GM21390 (cell line): Measurements from ENCODE around the gene UBTD1.
"Not testable (repeated sequence)": the region's sequence is repeated elsewhere in the genome, so short reads cannot be mapped to it uniquely, and the experiment has no call there.

Source experiments
- ATAC-seq: cut with Tn5 transposase; IDR thresholded peaks from one replicate; pipeline ENCODE4 v1.9.1; 2021; ENCODE audit not compliant: unreplicated experiment

UBTD1 gene, protein sequence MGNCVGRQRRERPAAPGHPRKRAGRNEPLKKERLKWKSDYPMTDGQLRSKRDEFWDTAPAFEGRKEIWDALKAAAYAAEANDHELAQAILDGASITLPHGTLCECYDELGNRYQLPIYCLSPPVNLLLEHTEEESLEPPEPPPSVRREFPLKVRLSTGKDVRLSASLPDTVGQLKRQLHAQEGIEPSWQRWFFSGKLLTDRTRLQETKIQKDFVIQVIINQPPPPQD

DNA sequence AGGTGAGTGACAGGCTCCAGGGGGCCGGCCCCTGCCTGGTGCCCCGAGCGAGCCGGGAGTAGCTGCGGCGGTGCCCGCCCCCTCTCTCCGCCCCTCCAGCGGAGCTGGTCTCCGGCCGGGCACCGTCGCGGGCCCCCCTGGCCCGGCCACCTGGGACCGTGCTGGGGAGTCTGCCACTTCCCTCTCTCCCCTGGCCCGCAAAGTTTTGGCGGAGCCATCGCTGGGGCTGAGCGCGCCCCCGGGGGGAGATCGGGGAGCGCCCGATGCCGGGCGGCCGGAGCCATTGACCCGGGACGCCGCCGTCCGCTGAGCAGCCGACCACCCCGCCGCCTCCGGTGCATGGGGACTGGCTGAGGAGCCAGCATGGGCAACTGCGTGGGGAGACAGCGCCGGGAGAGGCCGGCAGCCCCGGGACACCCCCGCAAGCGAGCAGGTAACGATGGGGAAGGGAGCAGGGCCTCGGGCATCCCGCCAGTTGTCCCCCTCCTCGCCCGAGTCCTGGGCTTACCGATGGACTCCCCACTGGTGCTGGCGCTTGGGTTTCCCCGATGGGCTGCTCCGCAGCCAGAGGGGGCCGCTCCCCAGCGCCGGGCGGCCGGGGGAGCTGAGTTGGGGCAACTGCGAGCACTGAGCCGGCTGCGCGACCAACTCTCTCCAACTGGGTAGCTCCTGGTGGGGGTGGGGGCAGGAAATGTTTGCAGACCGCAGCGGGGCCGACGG, at the start of gene UBTD1:
TSS of gene UBTD1 (plus strand) at position 84 of the 720 bp plus-strand sequence. CDS start at position 364, 280 bp downstream.
- ATAC-seq, result no peak

DNA sequence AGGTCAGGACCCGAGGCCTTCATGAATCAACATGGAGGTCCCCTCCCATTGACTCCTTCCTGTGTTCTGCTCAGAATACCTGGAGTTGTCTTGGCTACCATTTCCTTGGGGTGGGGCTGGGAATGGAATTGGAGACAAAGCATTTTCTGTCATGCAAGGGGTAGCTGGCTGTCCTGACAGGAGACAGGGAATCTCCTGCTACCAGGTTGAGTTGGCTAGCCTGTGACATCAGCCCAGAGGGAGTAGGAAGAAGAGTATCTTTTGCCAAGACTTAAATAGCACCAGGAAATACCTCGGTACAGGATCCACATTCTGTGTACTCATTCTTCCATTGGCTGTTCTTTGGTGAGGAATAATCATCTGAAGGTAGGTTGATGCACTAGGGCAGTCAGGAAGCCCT, 47.9 kb upstream of the UBTD1 start:
- ATAC-seq, result no peak

DNA sequence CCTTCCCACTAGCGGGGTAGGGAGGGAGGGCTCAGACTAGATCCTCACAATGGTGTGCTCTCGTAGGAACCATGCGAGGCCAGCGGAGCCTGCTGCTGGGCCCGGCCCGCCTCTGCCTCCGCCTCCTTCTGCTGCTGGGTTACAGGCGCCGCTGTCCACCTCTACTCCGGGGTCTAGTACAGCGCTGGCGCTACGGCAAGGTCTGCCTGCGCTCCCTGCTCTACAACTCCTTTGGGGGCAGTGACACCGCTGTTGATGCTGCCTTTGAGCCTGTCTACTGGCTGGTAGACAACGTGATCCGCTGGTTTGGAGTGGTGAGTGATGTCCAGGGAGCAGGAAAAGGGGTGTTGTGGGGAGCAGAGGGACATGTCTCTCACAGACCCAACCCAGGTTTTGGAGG, 47.1 kb upstream of the UBTD1 start:
- no peak for ATAC-seq

DNA sequence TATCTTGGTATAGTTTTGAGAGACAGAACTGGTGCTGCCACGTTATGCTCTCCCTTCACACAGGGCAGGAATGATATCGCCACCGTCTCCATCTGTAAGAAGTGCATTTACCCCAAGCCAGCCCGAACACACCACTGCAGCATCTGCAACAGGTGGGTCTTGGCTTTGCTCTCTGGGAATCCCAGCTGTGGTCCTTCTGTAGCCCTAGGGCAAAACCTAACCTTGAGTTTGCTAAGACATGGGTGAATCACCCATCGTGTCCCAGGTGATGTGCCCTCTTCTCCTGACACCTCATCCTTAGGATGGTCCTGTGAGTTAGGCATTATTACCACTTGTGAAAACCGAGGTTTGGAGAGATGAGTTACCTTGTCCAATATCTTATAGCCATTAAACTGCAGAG, 46.4 kb upstream of the UBTD1 start:
- ATAC-seq, result no peak

DNA sequence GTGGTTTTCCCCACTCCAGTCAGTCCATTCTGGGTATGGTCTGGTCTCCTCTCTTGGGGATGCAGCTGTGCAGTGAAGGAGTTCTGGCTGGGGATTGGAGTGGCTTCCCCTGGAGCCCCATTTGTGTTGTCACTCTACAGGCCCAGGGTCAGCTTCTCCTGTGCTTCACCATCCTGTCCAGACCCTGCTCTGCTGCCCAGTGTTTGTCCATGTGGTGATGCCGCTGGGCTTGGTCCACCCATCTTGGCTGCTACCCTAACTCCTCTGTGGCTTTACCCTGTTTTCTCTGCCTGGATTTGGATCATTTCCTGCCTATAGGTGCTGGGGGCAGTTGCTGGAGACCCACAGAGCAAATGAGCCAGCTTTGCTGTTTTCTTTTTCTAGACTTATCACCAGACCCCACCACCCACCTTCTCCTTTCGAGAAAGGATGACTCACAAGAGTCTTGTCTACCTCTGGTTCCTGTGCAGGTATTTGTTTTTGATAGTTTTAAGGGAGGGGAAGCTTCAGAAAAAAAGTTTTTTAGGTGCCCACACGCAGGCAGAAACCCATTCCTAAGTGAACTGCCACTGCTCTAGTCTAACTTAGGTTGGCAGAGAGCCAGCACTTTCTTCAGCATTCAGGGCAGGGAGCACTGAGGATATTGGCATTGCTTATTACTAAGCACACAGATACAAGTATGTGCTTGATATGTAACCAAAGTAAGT, 44.2 kb upstream of the UBTD1 start:
- ATAC-seq, result no peak

DNA sequence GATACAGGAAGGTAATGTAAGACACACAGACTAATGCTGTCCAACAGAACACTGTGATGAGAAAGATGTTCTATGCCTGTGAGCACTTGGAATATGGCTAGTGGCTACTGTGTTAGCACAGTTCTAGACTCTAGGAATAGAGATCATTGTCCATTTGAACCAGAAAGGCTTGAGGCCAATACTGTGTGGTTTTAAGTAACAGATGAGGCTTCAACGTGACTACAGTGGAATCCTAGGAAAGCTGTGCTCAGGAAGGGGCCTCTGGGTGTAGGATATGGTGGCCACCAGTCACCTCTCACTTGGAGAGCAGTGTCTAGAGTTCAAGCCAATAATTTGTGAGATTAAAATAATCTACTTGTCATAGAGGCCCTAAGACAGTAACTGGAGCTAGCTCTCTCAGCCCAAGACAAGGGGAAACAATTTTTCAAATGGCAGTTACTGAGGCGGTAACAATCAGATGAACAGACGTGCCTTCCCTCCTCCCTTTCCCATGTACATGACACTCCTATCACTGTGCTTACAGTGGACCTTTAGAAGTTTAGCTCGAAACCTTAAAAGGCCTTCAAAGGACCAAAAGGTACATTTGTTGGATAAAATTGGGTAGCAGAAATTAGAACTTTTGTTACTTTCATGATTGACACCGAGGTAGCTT, 42.6 kb upstream of the UBTD1 start:
- ATAC-seq, result no peak

DNA sequence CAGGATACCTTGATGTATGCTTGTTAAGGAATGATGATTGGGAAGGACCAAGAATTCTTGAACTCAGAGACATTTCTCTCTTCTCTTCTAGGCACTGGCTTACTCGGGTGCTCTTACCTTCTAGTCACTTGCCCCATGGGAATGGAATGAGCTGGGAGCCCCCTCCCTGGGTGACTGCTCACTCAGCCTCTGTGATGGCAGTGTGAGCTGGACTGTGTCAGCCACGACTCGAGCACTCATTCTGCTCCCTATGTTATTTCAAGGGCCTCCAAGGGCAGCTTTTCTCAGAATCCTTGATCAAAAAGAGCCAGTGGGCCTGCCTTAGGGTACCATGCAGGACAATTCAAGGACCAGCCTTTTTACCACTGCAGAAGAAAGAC, 42.0 kb upstream of the UBTD1 start:
- ATAC-seq, result no peak

DNA sequence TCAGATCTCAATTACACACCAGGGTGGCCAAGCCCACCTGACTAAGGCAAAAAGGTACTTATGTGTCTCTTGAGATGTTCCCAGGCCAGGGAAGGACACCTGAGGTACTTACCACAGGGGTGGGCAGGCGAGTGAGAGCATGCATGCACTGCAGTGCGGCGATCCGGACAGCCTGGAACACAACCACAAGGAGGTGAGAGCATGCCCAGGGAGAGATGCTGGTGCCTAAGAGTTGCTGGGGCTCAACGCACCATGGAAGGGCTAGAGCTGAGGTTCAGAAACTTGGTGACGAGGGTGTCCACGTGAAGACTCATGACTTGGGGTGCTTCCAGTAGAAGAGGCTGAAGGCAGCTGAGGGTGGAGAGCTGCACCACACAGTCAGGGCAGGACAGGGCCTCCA, 39.6 kb upstream of the UBTD1 start:
- no peak for ATAC-seq

DNA sequence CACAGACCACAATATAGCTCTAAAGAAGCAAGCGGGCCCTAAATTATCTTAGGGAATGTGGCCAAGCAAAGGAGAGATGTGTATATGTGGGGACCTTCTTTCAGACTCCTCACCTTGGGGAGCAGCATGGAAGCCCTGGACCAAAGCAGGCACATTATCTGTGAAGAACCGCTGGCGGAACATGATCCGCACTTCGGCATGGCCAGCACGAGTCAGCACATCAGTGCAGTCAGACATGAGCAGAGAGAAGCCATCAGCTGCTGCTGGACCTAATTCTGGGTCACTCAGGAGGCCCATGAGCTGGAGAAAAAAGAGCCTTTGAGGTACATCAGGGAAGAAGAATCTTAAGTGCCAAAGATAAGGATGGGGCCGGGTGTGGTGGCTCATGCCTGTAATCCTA, 38.8 kb upstream of the UBTD1 start:
- no peak for ATAC-seq

DNA sequence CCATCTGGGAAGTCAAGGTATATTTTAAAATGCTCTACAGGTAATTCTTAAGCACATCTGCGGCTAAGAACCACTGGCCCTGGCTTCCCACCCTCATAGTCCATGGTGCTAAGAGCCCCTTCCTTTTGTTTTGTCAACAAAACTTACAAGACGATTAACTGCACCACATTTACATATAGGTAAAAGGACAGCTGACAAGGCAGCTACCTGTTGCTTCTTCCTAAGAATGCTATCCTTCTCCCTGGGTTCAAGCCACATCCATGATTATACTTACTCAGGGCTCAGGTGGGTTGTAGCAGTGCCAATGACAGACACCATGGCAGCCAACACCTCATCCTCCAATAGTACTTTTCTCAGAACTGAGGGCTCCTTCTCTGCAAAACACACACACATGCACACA, 36.4 kb upstream of the UBTD1 start:
- ATAC-seq, result no peak

DNA sequence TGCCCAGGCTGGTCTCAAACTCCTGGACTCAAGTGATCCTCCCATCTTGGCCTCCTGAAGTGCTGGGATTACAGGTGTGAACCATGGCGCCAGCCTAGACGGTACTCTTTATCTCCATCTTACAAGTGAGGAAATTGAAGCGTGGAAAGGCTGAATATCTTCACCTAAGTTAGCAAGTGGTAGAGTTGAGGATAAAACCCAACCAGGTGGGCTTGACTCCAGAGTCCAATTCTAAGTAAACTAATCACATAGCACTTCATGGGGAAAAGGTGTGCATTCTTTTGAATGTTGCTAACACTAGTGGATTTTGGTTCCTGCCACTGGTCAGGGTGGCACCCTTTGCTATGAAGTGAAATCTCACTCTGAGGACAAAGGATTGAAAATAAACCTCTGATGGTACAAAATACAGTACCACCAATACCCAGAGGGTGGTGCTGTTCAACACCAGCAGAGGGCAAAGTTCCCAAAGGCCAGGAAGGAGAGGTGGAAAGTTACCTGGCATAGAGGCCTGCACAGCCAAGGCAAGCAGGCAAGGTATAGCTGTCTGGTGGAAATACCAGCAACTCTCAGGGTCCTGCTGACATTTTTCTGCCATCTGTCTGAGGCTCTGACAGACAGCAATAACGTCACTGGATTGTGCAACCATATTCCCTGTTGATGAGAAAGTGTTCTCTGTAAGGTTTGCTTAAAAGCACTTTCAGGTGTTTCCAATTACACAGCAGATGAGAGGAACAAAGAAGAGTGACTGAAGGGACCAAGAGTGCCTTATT, 35.2 kb upstream of the UBTD1 start:
- no peak for ATAC-seq

DNA sequence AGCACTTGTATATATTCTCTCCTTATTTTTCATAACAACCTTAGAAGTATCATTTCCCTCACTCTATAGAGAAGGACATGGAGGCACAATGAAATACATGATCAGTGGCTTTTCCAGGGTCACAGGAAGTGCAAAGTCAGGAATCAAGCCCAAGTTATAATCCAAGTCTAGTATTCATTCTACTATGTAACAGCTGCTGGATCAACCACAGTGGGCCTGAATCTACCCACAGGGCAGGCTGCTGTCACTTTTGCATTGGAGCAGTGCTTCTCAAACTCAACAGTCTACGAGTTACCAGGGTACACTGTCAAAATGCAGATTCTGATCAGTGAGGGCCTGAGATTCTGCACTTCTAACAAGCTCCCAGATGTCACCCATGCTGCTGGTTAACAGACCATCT, 34.5 kb upstream of the UBTD1 start:
- no peak for ATAC-seq

DNA sequence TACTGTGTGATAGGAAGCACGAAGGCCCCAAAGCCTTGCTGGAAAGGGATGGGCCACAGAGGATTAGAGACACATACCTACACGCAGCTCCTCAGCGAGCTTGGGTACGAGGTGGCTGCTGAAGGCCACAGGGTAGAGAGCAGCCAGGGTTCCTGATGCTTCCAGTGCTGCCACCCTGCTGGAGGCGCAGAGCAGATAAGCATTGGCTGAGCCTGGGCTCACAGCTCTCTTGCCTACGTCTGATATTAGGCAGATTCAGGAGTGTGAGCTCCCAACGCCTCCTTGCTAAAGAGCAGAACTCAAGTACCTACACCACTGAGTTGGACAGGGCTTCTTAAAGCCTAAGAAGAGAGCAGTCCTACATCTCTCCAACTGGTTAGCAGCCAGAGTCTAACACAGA, 32.7 kb upstream of the UBTD1 start:
- no peak for ATAC-seq

DNA sequence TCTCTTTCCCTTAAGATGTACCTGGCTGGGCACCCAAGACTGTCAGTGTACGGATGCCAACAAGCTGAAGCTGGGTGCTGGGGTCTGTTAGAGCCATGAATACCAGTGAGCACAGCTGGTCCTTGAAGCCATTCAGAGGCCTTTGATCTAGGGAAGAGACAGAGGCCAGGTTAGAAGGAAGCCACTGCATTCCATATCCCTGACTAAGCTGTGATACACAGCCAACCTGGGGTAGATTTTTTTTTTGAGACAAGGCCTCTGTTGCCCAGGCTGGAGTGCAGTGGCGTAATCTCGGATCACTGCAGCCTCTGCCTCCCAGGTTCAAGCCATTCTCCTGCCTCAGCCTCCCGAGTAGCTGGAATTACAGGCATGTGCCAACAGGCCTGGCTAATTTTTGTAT, 32.0 kb upstream of the UBTD1 start:
- no peak for ATAC-seq

DNA sequence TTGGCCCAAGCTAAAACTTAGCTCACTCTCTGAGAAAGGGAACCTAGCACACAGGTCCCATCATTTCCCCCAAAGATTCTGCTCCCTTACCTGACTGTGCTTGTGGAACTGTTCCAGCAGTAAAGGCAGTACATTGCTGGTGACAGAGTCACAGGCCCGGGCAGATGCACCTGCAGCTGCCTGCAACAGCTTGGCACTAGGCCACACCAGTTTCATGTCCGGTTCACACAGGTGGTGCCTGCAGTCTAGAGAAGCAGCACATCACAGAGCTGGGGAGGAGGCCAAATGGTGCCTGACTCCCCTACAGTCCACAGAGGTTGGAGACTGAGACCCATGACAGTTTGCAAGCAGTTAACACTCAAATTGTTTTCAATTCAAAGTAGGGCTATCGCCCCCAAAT, 30.6 kb upstream of the UBTD1 start:
- ATAC-seq, result no peak

DNA sequence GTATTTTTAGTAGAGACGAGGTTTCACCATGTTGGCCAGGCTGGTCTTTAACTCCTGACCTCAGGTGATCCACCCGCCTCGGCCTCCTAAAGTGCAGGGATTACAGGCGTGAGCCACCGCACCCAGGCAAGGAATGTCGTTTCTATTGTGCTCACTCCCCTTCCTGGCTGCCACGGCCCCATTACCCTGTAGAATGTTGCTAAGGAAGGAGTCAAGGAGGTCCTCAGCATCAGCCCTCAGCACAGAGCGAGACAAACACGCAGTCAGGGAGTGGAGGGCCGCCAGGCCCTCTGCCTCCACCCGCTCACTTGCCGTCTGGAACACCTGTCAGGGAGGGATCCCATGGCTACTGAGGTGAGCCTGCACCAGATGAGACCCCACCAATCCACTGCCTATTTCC, 29.9 kb upstream of the UBTD1 start:
- ATAC-seq, result not testable (repeated sequence)

DNA sequence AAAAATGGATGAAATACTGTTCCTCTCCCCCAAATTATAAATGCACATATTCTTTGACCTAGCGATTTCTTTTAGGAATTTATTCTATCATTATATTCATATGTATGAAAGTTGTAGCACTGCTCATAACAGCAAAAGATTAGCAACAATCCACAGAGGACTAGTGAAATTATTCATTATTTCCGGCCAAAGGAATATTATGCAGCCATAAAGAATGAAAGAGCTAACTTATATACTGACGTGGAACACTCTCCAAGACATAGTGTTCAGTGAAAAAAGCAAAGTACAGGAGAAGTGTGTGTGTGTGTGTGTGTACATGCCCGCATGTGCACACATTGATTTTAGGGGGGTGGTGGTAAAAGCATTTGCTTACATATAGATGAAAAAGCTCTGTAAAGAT, 23.8 kb upstream of the UBTD1 start:
- ATAC-seq, result no peak

DNA sequence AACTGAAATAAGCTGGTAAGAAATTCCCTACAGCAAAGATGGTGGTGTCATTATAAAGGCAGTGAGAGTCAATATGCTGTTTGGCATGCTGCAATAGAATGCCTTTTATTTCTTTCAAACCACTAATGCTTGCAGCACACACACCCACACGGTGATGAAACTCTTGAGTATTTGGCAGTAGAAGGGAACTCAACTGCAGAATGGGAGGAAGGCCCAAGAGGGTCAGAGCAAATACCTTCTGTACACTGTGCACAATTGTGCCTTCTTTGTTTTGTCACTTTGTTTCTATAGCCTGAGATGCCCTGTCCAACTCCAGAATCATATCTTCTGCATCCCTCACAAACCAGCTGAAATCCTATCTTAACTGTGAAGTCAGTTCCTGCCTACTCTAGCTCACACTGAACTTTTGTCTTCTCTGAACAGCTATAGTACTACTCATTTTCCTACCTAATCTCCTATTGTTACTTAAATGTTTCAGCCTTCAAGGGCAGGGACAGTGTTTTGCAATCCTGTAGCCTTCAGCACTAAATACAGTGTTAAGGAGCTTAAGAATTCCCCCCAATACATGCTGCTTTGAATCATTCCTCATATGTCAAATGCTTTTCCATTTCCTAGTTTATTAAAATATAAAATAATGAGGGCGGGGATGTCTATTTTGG, 22.7 kb upstream of the UBTD1 start:
- no peak for ATAC-seq

DNA sequence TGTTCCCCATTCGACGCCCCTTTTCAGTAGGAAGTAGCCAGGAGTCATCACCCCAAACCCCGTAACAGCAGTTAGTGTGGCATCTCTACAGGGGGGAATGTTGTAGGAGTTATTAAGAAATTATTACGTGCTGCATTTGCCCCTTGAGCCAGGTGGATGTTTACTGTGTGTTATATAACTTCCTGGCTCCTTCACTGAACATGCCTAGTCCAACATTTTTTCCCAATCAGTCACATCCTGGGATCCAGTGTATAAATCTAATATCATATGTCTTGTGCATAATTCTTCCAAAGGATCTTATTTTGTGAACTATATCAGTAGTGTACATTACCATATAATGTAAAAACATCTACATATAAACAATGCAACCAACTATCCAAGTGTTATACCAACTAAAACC, 19.3 kb upstream of the UBTD1 start:
- not testable (repeated sequence) for ATAC-seq

DNA sequence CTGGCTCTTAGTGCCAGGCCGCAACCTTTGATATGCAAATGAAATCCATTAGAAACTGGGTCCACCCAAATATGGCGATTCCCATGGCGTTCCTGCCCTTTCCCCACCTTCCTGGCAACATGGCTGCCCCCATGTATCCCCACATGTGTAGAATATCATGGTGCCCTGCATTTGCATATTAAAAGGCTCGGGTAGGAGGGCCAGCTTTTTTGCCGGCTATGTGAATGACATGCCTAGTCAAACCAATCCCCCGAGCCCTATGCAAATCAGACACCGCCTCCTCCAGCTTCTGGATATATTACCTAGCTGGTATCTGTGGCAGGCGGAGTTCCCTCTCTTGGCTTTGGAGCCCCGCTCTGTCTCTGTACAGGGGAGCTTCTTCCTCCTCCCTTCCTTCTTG, 18.8 kb upstream of the UBTD1 start:
- no peak for ATAC-seq

DNA sequence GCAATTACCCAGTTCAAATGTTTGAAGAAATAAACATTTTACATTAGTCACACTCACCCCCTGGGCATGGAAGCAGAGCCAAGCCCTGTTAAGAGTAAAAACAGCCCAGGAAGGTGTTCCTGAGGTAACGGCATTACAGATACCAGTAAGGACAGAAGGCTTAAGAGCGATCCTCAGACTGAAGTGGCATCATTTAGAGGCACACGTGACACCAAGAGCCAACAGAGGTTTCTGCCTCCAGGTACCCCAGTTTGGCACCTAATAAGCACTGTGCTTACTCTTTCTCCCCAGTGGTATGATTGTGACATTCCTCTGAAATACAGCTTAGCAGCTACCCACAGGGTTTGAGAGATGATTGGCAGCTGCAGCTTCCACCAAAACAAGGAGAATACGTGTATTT, 17.7 kb upstream of the UBTD1 start:
- no peak for ATAC-seq
